ENCODE results near the gene ARPC1B. TPM values are rescaled to one million over a fixed set of nuclear protein-coding genes. Genes with fewer than 3 reads are reported as not detected.
"Not testable (repeated sequence)": the region's sequence is repeated elsewhere in the genome, so short reads cannot be mapped to it uniquely, and the experiment has no call there.

Gene ARPC1B
- polyA plus RNA-seq, 1 experiment: 190 TPM

DNA sequence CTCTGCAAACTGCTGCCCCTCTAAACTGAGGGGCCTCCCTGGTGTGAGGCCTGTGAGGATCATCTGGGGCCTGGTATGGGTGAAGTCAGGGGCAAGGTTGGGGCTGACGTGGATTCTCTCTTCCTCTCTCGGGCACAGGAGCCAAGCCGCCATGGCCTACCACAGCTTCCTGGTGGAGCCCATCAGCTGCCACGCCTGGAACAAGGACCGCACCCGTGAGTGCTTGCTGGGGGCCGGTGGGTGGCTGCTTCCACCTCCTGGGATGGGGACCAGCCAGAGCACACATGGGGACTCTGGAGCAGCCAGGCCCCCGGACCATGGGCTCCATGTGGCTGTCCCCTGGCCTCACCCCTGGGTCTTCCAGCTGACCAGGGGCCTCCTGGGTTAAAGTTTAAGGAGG is 11.0 kb downstream of the ARPC1B start:
- TF ChIP-seq, protein P1, sequence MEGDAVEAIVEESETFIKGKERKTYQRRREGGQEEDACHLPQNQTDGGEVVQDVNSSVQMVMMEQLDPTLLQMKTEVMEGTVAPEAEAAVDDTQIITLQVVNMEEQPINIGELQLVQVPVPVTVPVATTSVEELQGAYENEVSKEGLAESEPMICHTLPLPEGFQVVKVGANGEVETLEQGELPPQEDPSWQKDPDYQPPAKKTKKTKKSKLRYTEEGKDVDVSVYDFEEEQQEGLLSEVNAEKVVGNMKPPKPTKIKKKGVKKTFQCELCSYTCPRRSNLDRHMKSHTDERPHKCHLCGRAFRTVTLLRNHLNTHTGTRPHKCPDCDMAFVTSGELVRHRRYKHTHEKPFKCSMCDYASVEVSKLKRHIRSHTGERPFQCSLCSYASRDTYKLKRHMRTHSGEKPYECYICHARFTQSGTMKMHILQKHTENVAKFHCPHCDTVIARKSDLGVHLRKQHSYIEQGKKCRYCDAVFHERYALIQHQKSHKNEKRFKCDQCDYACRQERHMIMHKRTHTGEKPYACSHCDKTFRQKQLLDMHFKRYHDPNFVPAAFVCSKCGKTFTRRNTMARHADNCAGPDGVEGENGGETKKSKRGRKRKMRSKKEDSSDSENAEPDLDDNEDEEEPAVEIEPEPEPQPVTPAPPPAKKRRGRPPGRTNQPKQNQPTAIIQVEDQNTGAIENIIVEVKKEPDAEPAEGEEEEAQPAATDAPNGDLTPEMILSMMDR (IDR thresholded peaks at IDR 0.05; ENCODE audit: low read depth, low read length): no peak
- Histone ChIP-seq H3K27me3 (ENCODE audit: control insufficient read depth, insufficient read depth, low read length) (no peaks in the 10 kb centered on the region), H3K27ac (ENCODE audit: low read depth, low read length) (no peak overlapping the region), H3K4me3 (ENCODE audit: low read depth, low read length) (no peak overlapping the region), H3K9me3 (ENCODE audit: control insufficient read depth, insufficient read depth, low read length) (no peaks in the 10 kb centered on the region)
- POLR2A ChIA-PET: interaction anchor here (0.6 to 0.7 kb wide), 2 partner anchors 17 to 43 kb away, joined by 4 to 6 read pairs; no protein-coding TSS in a partner anchor
- CTCF ChIA-PET: no interaction called here
- no peak for DNase-seq (ENCODE audit: low read depth, low spot score)

DNA sequence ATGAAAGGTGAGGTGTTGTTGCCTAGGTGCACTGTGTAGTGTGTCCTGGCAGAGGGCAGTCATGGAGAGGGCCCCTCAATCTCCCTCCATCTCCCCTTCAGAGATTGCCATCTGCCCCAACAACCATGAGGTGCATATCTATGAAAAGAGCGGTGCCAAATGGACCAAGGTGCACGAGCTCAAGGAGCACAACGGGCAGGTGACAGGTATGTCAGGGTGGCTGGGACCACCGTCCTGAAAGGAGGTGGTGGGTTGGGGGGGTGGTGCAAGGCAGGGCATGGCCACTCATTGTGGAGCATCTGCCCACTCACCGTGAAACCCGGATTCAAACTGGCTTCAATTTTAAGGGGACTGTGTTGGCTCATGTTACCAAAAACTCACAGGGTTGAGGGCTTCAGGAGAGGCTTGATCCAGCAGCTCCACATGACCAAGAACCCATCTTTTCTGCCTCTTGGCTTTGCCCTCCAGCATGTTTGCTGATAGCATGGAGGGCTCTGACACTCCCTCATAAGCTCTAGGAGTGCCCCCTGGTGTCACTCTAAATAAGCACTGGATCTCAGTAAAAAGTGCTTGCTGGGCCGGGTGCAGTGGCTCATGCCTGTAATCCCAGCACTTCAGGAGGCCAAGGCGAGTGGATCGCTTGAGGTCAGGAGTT is 12.2 kb downstream of the ARPC1B start:
- Histone ChIP-seq H3K4me3 (ENCODE audit: low read depth, low read length) (no peak overlapping the region), H3K27ac (ENCODE audit: low read depth, low read length) (no peak overlapping the region), H3K9me3 (ENCODE audit: control insufficient read depth, insufficient read depth, low read length) (no peaks in the 10 kb centered on the region), H3K27me3 (ENCODE audit: control insufficient read depth, insufficient read depth, low read length) (no peaks in the 10 kb centered on the region)
- TF ChIP-seq, protein P1 (IDR thresholded peaks at IDR 0.05; ENCODE audit: low read depth, low read length): 0 out of 2 replicates have a peak, but pooled peaks have one; percentile 30
- DNase-seq (ENCODE audit: low read depth, low spot score): no peak
- ChIA-PET POLR2A (no interaction called here), CTCF (no interaction called here)

DNA sequence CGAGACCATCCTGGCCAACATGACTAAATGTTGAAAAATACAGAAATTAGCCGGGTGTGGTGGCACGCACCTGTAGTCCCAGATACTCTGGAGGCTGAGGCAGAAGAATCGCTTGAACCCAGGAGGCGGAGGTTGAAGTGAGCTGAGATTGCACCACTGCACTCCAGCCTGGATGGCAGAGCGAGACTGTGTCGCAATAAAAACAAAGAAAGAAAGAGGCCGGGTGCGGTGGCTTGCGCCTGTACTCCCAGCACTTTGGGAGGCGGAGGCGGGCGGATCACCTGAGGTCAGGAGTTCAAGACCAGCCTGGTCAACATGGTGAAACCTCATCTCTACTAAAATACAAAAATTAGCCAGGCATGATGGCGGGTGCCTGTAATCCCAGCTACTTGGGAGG is 12.7 kb downstream of the ARPC1B start:
- DNase-seq (ENCODE audit: low read depth, low spot score); H3K9me3 ChIP-seq (ENCODE audit: control insufficient read depth, insufficient read depth, low read length); POLR2A ChIA-PET; H3K4me3 ChIP-seq (ENCODE audit: low read depth, low read length); H3K27ac ChIP-seq (ENCODE audit: low read depth, low read length); CTCF ChIA-PET; H3K27me3 ChIP-seq (ENCODE audit: control insufficient read depth, insufficient read depth, low read length): not testable (repeated sequence)

DNA sequence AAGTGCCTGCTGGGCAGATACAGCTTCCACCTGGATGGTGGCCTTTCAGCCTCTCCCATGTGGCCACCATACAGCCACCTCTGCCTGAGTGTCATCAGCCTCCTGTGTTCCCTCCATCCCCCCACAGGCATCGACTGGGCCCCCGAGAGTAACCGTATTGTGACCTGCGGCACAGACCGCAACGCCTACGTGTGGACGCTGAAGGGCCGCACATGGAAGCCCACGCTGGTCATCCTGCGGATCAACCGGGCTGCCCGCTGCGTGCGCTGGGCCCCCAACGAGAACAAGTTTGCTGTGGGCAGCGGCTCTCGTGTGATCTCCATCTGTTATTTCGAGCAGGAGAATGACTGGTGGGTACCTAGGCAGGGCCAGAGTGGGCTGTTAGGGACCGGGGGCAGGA is 13.4 kb downstream of the ARPC1B start:
- Histone ChIP-seq H3K27ac (ENCODE audit: low read depth, low read length) (no peak overlapping the region), H3K9me3 (ENCODE audit: control insufficient read depth, insufficient read depth, low read length) (no peaks in the 10 kb centered on the region; the same call in 1 of the 2 replicates), H3K27me3 (ENCODE audit: control insufficient read depth, insufficient read depth, low read length) (no peaks in the 10 kb centered on the region), H3K4me3 (ENCODE audit: low read depth, low read length) (no peak overlapping the region)
- ChIA-PET POLR2A (no interaction called here), CTCF (no interaction called here)
- TF ChIP-seq, protein P1 (IDR thresholded peaks at IDR 0.05; ENCODE audit: low read depth, low read length): no peak
- no peak for DNase-seq (ENCODE audit: low read depth, low spot score)

DNA sequence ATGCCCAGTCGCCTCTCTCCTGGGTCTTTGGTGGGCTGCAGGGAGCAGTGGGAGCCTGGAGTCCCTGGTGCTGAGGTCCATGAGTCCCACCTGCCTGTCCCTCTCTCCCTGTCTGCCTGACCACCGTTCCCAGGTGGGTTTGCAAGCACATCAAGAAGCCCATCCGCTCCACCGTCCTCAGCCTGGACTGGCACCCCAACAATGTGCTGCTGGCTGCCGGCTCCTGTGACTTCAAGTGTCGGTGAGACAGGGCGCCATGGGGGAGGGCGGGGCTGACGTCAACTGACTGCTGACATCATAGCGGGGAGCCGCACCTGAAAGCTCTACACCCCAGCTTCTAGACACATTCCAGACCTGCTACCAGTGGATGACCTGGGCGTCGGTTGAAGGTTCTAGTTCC is 15.2 kb downstream of the ARPC1B start:
- no peak for DNase-seq (ENCODE audit: low read depth, low spot score)
- POLR2A ChIA-PET: no interaction called here
- CTCF ChIA-PET: no interaction called here
- no peak overlapping the region for H3K27ac ChIP-seq (ENCODE audit: low read depth, low read length)
- no peak overlapping the region for H3K4me3 ChIP-seq (ENCODE audit: low read depth, low read length)
- TF ChIP-seq, protein P1 (IDR thresholded peaks at IDR 0.05; ENCODE audit: low read depth, low read length): no peak
- H3K9me3 ChIP-seq (ENCODE audit: control insufficient read depth, insufficient read depth, low read length): no peaks in the 10 kb centered on the region; the same call in 1 of the 2 replicates
- no peaks in the 10 kb centered on the region for H3K27me3 ChIP-seq (ENCODE audit: control insufficient read depth, insufficient read depth, low read length)

Measured in AG04450 (cell line).